EL (cell line): ENCODE measurements around the gene UGGT1.

Source experiments
- DNase-seq: peaks from one replicate; pipeline ENCODE4 v3.0.0-alpha.2; 2016

The UGGT1 gene

DNA sequence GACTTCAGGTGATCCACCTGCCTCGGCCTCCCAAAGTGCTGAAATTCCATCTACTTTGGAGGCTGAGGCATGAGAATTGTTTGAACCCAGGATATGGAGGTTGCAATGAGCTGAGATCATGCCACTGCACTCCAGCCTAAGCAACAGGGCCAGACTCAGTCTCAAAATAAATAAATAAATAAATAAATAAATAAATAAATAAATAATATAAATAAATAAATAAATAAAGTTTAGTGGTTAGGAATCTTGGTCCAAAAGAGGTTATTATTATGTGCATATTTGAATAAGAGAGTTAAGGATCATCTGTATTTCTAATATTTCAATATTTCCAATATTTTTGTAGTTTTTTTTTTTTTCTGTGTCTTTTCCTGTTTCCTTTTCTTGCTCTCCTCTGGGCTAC is 136.9 kb downstream of the UGGT1 start:
- DNase-seq = no peak

GRCh38 chr2:128228894-128229293 is 137.9 kb downstream of the UGGT1 start:
- DNase-seq = peak; percentile 13

GRCh38 chr2:128232965-128233789 is 142.2 kb downstream of the UGGT1 start:
- DNase-seq = peak; percentile 68

GRCh38 chr2:128233790-128234395 is 142.9 kb downstream of the UGGT1 start:
- DNase-seq = no peak

DNA sequence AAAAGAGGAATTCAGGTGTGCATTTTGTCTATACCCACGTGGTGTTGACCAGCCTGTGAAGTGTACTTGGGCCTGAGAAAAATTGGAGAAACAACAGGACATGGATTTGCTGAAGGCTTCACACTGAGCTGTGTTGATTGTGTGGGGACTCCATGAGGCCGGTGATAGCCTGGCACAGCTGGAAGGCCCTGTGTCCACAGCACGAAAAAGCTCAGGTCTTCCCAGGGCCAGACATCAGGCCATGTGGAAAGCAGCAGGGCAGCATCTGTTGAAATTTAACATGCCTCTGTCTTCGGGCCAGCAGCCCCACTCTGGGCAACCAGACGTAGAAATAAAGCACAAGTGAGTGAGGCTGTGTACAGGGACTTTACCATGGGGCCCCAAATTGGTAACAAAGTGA is 143.6 kb downstream of the UGGT1 start:
- no peak for DNase-seq

GRCh38 chr2:128235581-128235980 is 144.6 kb downstream of the UGGT1 start:
- DNase-seq = no peak

- DNase-seq = peak; percentile 82
These were observed 145.6 kb downstream of the UGGT1 start for GRCh38 chr2:128236491-128237035.

GRCh38 chr2:128237081-128237534 is 146.1 kb downstream of the UGGT1 start:
- DNase-seq = peak; percentile 35

DNA sequence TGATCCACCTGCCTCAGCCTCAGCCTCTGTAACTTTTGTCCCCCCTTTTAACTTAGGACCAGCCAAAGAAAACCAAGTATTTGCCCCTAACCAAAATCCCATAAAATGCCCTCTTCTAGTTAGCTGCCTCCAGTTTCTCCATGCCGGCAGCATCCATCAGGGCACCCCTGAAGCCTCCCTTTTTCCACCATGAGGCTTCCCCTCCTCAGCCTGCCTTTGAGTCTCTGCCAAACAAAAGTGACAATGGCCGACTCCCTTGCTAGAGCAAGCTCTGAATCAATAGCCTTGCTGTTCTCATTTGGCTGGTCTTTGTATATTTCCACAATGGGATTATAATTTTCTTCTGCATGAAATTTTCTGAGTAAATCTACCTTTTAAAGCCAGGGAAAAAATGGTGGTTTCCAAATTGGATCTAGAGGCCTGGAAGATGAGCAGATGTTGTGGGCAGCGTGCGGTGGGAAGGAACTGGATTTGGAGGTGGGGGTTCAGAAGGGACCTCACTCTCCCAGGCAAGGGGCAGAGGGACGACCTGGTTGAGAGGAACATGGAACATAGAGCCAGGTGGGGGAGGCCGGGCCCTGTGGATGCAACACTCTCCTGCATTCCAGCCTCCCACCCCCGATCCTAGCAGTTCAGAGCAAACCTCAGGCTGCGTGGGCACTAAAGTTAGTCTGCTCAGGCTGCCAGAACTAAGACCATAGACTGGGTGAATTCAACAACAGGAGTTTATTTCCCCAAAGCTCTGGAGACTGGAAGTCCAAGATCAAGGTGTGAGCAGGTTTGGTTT is 147.1 kb downstream of the UGGT1 start:
- no peak for DNase-seq

DNA sequence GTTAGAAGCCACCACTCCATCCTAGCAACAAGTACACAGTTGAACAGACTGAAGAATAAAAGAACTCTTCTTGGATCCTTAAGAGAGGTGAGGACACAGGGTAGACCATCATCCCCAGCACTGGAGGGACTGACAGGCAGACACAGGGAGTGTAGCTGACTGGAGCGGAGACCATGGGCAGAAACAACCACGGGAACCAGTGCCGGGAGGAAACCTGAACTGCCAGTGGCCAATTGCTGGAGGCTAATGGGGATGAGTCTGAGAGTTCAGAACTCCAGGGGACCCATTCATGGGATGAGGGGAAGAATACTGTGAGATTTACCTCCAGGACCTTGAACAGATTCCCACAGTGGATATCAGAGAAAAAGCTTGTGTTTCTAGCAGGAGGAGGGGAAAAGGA is 150.9 kb downstream of the UGGT1 start:
- DNase-seq = no peak
